GM12872 (cell line): ENCODE measurements around the gene ARHGEF12.

Experiments
- CTCF ChIP-seq: IDR thresholded peaks from 3 replicates; pipeline ENCODE4 v1.5.1; 2011; ENCODE audit warnings: low read depth, mild to moderate bottlenecking, low read length, moderate library complexity; ENCODE audit not compliant: insufficient read depth

ARHGEF12 gene

GRCh38 chr11:120484722-120485121 lies 148.5 kb downstream of the ARHGEF12 start:
- TF ChIP-seq CTCF = no peak

GRCh38 chr11:120486138-120486537 lies 149.9 kb downstream of the ARHGEF12 start:
- TF ChIP-seq CTCF = no peak

GRCh38 chr11:120489799-120490198 lies 153.6 kb downstream of the ARHGEF12 start:
- TF ChIP-seq CTCF = no peak

GRCh38 chr11:120492486-120492885 lies 156.3 kb downstream of the ARHGEF12 start:
- no peak for TF ChIP-seq CTCF

GRCh38 chr11:120494595-120494994 lies 158.4 kb downstream of the ARHGEF12 start:
- no peak for TF ChIP-seq CTCF

GRCh38 chr11:120499088-120499487 lies 162.9 kb downstream of the ARHGEF12 start:
- TF ChIP-seq CTCF = no peak

- TF ChIP-seq CTCF = no peak
These were observed 163.6 kb downstream of the ARHGEF12 start for GRCh38 chr11:120499859-120500258.
